HG03280 (cell line): ENCODE results near the gene VEPH1.

Experiments
- ATAC-seq: cut with Tn5 transposase; IDR thresholded peaks from one replicate; pipeline ENCODE4 v1.9.1; 2021; ENCODE audit warnings: mild to moderate bottlenecking, moderate library complexity; ENCODE audit not compliant: unreplicated experiment

Gene VEPH1

DNA sequence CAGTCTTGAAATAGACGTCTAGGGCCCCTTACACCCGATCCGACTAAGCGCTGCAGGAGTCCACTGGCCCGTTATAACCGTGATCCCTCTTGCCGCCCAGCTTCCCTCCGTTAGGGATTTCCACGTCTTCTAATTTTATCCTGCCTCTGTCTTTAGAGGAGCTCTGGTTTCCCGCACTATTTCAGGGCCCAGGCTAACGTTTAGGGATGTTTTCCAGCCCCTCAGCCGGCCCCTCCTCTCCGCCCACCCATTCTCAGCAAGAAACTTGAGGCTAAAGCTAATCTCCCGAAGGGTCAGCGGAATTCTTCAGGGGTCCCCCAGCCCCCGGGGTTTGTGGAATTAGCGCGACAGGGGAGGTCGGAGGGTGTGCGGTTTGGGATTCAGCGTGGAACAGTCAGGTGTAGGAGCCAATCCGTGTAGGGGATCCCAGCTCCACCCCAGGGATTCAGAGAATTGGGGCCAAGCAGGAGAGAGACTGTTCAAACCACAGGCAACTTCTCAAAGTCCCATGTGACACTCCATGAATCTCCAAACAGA, 65.0 kb downstream of the VEPH1 start:
- no peak for ATAC-seq

DNA sequence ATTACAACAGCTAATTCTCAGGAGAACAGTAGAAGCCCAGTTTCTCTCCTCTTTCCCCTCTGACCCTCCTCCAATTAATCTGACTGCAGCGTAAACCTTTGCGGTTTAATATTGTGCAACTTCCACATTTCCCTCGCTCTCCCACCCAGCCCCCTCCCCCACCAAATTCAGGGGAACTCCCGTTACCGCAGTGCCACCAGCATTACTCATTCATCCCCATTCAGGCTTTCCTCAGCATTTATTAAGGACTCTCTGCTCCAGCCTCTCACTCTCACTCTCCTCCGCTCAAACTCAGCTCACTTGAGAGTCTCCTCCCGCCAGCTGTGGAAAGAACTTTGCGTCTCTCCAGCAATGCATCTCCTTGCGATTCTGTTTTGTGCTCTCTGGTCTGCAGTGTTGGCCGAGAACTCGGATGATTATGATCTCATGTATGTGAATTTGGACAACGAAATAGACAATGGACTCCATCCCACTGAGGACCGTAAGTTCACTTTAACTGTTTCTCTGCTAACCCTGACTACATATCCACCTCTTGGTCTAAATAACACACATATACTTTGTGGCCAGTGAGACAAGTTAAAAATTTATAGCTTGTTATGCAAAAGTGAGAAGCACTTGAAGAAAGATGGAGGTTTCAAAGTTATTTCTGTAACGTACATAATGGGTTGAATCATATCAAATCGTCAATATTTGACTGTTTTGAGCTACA, 66.5 kb downstream of the VEPH1 start, which contains the start of gene PTX3:
PTX3 (plus strand) TSS at position 268 of the 709 bp plus-strand sequence; CDS start at position 352, 84 bp downstream.
- ATAC-seq = no peak

DNA sequence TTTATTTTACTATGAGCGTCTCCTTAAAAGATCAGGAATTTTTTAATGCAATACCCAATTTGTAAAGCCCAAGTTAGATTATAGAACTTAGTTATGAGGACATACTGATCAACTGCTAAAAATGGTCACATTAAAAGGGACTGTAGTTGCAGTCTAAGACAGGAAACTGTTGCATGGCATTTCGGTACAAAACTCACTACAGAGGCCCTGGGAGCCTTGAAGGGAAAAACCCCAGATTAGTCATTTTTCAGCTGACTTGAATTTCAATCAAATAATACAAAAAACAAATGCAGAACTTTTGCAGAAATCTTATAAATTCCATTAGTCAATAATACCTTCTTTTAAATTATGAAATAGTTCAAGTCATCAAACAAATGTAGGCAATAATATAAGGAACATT, 73.5 kb downstream of the VEPH1 start:
- no peak for ATAC-seq

GRCh38 chr3:157428853-157429252, 74.4 kb downstream of the VEPH1 start:
- ATAC-seq = no peak

- no peak for ATAC-seq
Observed at GRCh38 chr3:157427901-157428300, 75.3 kb downstream of the VEPH1 start.

DNA sequence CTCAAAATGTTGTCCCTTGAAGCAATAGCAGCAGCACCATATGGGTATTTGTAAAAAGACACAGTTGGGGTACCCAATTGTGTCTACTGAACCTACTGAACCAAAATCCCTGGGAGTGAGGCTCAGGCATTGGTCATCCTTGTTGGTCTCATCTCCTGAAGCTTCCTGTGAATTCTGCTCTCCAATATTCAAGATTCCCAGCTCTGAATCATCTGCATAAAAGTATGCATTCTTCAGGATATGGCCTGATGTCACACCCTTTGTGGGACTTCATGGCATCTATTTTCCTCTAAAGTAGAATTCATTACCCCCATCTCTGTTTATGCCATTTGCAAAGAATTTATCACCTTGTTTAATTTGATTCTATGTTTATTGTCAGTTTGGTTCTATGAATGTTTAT, 79.9 kb downstream of the VEPH1 start:
- no peak for ATAC-seq

DNA sequence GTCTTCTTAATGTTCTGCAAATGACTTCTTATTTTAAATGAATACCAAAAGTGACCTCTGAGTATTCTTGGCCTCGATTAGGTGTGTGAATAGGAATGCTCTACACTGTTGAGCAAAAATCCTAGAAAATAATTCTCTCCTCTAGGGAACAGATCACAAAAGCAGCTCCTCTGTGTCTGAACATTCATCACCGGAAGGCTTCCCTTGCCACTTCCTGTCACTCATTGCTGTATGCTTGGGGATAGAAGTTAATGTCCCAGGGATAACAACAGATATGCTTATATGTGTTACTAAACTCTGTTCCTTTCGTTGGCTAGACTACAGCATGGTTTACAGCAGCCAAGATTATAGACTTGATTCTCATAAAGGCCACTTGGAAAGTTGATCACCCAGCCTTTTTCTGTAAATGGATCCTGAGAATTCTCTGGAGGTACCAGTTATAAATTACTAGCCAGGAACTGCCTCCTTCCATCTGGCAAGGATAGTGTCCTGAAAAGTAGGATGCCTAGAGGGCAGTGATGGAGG, 82.5 kb downstream of the VEPH1 start:
- ATAC-seq = no peak

- ATAC-seq = no peak
Observed at GRCh38 chr3:157418104-157418503, 85.1 kb downstream of the VEPH1 start.

DNA sequence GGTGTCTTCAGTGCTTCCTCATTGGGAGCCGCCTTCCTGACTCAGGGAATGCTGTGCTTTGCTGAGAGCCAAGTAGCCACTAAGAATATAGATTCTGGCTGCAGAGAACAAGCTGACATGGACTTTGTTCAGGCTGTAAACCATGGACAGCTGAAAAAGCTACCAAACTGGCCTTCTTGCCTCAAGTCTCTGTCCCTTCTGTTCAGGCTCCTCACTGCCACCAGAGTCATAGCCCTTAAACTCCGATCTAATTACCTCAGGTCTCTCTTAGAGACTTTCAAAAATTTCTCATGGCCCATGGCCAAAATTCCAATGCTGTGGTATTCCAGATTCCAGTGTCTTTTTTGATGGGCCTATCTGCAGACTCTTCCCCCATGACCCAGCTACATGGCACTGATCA, 86.0 kb downstream of the VEPH1 start:
- ATAC-seq = no peak

- ATAC-seq = no peak
Observed at GRCh38 chr3:157416347-157417087, 86.7 kb downstream of the VEPH1 start.

DNA sequence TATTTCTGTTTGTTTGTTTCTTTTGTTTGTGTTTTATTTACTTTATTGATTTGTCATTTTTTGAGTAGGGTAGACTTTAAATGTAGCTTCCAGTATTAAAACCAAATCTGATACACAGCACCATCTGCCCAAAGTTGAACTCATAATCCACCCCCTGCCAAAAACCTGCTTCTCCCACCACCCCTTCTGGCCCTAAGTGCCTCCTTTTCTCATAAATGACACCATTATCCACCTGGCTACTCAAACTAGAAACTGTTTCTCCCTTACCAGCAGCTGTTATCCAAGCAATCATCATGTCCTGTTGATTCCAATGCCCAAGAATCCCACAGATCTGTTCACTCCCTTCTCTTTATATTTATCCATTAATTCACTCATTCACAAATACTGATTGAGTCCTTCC, 88.4 kb downstream of the VEPH1 start:
- no peak for ATAC-seq

GRCh38 chr3:157412323-157412855, 90.8 kb downstream of the VEPH1 start:
- ATAC-seq = no peak

- ATAC-seq = no peak
Observed at GRCh38 chr3:157410945-157411344, 92.3 kb downstream of the VEPH1 start.

DNA sequence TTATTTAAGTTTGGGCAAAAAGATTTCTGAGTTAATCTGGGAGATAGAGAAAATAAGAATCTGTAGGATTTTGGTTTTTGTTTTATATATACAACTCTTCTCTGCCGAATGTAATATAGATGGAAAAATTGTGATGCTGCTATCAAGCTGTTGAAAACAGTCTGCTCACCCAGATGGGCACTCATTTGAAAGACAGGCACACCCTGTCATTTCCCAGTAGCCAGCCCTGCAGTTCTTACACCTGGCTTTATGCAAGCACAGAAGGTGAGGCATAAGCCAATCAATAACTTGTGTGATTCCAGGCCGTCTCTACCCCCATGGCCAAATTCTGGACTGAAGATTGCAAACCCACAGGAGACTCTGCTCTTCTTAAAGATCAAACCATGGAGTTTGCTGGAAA, 93.7 kb downstream of the VEPH1 start:
- no peak for ATAC-seq

- no peak for ATAC-seq
Observed at GRCh38 chr3:157408499-157409149, 94.6 kb downstream of the VEPH1 start.

GRCh38 chr3:157407769-157408168, 95.4 kb downstream of the VEPH1 start:
- ATAC-seq = no peak

DNA sequence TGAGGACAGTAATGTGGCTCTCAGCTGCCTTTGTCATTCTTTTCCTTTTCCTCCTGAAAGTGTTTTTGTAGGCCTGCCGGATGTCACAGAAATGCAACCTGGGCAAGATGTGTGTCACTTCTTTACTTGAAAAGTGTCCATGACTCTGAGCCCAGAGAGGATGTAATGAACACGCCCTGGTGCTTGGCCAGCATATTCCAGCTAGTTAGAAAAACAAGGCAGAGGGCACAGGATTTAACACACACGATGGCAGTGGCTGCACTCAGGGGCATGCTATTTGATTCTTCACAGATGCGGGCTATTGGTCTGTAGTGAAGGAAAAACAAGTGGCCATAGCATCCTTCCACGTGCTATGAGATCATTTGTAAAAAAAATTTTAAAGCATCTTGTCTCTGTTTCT, 96.8 kb downstream of the VEPH1 start:
- ATAC-seq = no peak

- ATAC-seq = no peak
Observed at GRCh38 chr3:157405457-157405856, 97.8 kb downstream of the VEPH1 start.

DNA sequence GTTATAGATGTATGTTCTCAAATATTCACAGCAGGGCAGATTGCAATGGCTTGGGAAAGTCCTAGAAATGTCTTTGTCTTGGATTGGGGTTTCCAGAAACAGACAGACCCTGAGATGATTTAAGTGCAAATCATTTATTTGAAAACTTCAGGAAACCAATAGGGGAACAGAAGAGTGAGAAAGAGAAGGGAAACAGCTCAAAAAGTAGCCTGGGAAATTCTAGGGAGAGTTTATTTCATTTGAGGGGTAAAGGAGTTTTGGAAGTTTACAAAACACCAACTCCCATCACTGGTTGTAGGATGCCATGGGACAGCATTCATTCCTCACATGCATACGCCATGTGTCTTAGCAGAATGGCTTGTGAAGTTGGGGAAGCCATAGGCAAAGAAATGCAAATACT, 98.8 kb downstream of the VEPH1 start:
- no peak for ATAC-seq

DNA sequence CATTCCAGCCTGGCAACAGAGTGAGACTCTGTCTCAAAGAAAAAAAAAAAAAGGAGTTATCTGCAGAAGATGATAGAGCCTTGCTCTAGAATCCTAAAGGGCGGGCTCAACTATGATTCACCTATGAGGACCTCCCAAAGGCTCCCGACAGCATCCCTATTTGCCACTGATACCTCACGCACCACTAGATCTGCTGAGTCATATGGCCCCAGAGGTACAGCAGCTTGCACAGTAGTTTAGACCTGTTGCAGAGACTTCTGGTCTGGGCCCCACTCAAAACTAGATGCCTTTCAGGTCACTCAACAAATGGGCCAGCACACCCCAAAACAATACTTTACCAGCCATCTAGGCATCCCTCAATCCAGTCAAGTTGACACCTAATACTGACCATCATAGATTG, 104.6 kb downstream of the VEPH1 start:
- no peak for ATAC-seq

- no peak for ATAC-seq
Observed at GRCh38 chr3:157394411-157394810, 108.8 kb downstream of the VEPH1 start.
